NCI-H460 (cell line): ENCODE results near the gene MPL. TPM values are rescaled to one million over a fixed set of nuclear protein-coding genes. Genes with fewer than 3 reads are reported as not detected.

Source experiments
- DNase-seq: peaks from one replicate; pipeline ENCODE4 v3.0.0-alpha.2; 2016; ENCODE audit warnings: low read depth; ENCODE audit errors: extremely low read depth
- polyA plus RNA-seq: library from polyadenylated mRNA; depleted of rRNA; stranded (reverse); fragments of >200 nt; gene quantifications from 2 replicates; pipeline ENCODE4 v1.2.3, GENCODE V29; 2014; cell fraction: nucleus; rRNA removed
- total RNA-seq: library from RNA; depleted of rRNA; stranded (reverse); fragments of >200 nt; shearing (Covaris generic); gene quantifications from 2 replicates; pipeline ENCODE4 v1.2.3, GENCODE V29; 2014; rRNA removed

MPL gene
- not detected in 2 replicates for total RNA-seq
- not detected in 2 replicates for polyA plus RNA-seq

DNA sequence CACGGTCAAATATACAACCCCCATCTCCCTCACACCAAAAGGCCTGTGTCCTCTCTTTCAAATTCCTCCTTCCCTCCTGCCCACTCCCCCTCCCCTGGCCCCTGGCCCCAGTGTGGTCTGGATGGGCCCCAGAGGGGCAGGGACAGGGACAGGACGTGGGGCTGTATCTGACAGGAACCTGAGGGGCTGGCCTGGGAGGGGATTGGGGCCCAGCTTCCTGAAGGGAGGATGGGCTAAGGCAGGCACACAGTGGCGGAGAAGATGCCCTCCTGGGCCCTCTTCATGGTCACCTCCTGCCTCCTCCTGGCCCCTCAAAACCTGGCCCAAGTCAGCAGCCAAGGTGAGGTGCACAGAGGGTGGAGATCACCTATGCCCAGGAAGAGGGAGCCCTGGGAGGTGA, at the start of gene MPL:
Gene MPL (plus strand): TSS at position 231 of the 400 bp plus-strand sequence. CDS start 31 bp downstream, at position 262.
- no peak for DNase-seq

GRCh38 chr1:43288058-43288784, 49.4 kb upstream of the MPL start:
- no peak for DNase-seq

GRCh38 chr1:43288785-43289706, 48.6 kb upstream of the MPL start:
- DNase-seq, result no peak

GRCh38 chr1:43292216-43292615, 45.4 kb upstream of the MPL start:
- no peak for DNase-seq

GRCh38 chr1:43292679-43293078, 44.9 kb upstream of the MPL start:
- no peak for DNase-seq

- no peak for DNase-seq
Measured at GRCh38 chr1:43293176-43293575, 44.4 kb upstream of the MPL start.

GRCh38 chr1:43293896-43294760, 43.5 kb upstream of the MPL start:
- DNase-seq, result no peak

DNA sequence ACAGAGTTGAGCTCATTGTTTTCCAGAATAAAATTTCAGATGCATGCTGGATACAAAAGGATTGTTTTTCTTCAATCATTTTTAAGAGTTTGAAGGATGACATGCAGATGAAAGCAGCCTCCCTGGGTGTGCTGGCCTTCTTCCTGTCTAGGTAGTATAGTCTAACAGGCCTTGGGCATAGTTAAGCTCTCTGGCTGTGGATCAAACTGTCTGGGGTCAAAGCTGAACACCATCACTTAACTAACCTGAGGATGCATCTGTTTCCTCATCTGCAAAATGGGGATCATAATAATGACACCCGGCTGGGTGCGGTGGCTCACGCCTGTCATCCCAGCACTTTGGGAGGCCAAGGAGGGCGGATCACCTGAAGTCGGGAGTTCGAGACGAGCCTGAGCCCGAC, 42.9 kb upstream of the MPL start:
- no peak for DNase-seq

GRCh38 chr1:43296207-43296606, 41.4 kb upstream of the MPL start:
- no peak for DNase-seq

- DNase-seq, result no peak
Measured at GRCh38 chr1:43298055-43298454, 39.6 kb upstream of the MPL start.

GRCh38 chr1:43299101-43299500, 38.5 kb upstream of the MPL start:
- DNase-seq, result no peak

DNA sequence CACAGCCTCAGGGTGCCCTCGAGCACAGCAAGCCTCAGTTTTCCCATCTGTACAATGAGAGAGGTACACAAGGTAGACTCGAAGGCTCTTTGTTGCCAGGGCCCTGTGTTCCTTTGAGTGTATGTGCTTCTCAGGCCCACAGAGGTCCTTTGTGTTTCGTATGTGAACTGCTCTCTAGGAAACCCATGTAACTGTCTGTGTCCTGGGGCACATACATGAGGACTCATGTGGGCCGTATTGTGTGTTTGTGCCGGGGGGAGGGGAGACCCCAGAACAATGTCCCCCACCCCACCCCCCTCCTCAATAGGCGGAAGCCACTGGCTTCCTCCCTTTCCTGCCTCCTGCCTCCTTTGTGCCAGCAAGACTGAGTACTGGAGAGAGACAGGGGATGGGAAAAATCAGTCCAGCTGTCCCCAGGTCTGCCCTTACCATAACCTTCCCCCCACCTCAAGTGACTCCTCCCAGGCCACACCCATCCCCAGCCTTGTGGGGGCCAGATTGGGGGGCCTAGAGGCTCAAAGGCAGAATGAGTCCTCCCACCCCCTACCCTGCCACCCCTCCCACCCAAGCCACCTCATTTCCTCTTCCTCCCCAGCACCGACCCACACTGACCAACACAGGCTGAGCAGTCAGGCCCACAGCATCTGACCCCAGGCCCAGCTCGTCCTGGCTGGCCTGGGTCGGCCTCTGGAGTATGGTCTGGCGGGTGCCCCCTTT, 37.1 kb upstream of the MPL start, which contains the start of gene TIE1:
Gene TIE1 (plus strand): TSS at position 605 of the 717 bp plus-strand sequence. CDS start 90 bp downstream, at position 695.
- DNase-seq, result no peak

DNA sequence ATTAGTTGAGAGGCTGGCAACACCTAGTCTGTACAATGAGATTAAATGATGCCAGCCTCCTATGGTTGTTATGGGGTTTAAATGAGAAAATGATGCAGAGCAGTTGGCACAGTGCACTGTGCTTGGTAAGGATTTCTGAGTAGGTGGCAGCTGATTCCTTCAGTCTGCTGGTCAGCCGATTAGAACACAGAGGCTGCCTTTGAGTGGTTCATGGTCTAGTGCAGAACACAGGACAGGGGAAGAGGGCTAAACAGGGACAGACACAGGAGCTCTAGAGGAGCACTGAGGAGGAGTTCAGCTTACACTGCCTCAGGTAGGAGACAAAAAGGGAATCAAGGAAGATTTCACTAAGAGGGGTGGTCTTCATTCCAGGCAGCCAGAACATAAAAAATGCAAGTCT, 35.4 kb upstream of the MPL start:
- DNase-seq, result no peak

- no peak for DNase-seq
Measured at GRCh38 chr1:43302721-43303470, 34.7 kb upstream of the MPL start.

GRCh38 chr1:43303471-43304313, 33.9 kb upstream of the MPL start:
- no peak for DNase-seq

- DNase-seq, result no peak
Measured at GRCh38 chr1:43304314-43304681, 33.3 kb upstream of the MPL start.

GRCh38 chr1:43304771-43305300, 32.8 kb upstream of the MPL start:
- no peak for DNase-seq

- no peak for DNase-seq
Measured at GRCh38 chr1:43305461-43305860, 32.2 kb upstream of the MPL start.
